RWPE2 (cell line): ENCODE results near the gene USP5.

ENCODE experiments used
- ATAC-seq: fragments of 200-7000 bp; cut with Tn5 transposase; 3 replicates; pipeline ENCODE4 v1.9.1; 2021; ENCODE audit warnings: low read depth
- DNase-seq: peaks from one replicate; pipeline ENCODE4 v3.0.0-alpha.2; 2020; ENCODE audit warnings: low spot score
- H3K27ac ChIP-seq: fragments of 450-650 bp; 2 replicates; pipeline ENCODE4 v1.5.1; 2017; ENCODE audit warnings: mild to moderate bottlenecking; ENCODE audit not compliant: poor library complexity, severe bottlenecking
- H3K27me3 ChIP-seq: fragments of 250-450 bp; sonication (Bioruptor Pico); 2 replicates; pipeline ENCODE4 v1.5.1; 2021; ENCODE audit warnings: mild to moderate bottlenecking, moderate library complexity; ENCODE audit not compliant: insufficient read depth, poor library complexity, severe bottlenecking
- H3K36me3 ChIP-seq: fragments of 250-450 bp; sonication (Bioruptor Pico); 2 replicates; pipeline ENCODE4 v1.5.1; 2020; ENCODE audit warnings: low read depth, mild to moderate bottlenecking, moderate library complexity
- H3K4me1 ChIP-seq: fragments of 250-450 bp; sonication (Bioruptor Pico); 2 replicates; pipeline ENCODE4 v1.5.1; 2021; ENCODE audit warnings: mild to moderate bottlenecking, moderate library complexity; ENCODE audit not compliant: insufficient read depth, poor library complexity, severe bottlenecking
- H3K4me3 ChIP-seq: fragments of 250-450 bp; sonication (Bioruptor Pico); 2 replicates; pipeline ENCODE4 v1.5.1; 2021; ENCODE audit warnings: mild to moderate bottlenecking, moderate library complexity; ENCODE audit not compliant: severe bottlenecking
- H3K9me3 ChIP-seq: fragments of 250-450 bp; sonication (Bioruptor Pico); 2 replicates; pipeline ENCODE4 v1.5.1; 2021; ENCODE audit warnings: mild to moderate bottlenecking, moderate library complexity; ENCODE audit not compliant: severe bottlenecking
- CTCF ChIP-seq: fragments of 450-650 bp; IDR thresholded peaks from one replicate; pipeline ENCODE4 v1.5.1; 2017; ENCODE audit warnings: mild to moderate bottlenecking, moderate library complexity; ENCODE audit not compliant: poor library complexity, severe bottlenecking

USP5 gene

GRCh38 chr12:6899837-6900519 is 48.0 kb downstream of the USP5 start:
- DNase-seq (no peak), ATAC-seq (no peak)
- TF ChIP-seq CTCF, result no peak
- Histone ChIP-seq H3K4me3 (no peak overlapping the region), H3K27ac (no peak overlapping the region), H3K4me1 (peaks cover 4% of the 10 kb centered on the region), H3K9me3 (no peaks in the 10 kb centered on the region), H3K36me3 (no peaks in the 10 kb centered on the region), H3K27me3 (no peaks in the 10 kb centered on the region)

- no peak overlapping the region for H3K4me3 ChIP-seq
- H3K36me3 ChIP-seq, result no peaks in the 10 kb centered on the region
- peaks cover 4% of the 10 kb centered on the region for H3K4me1 ChIP-seq
- TF ChIP-seq CTCF, result no peak
- no peak for DNase-seq
- no peak for ATAC-seq
- no peak overlapping the region for H3K27ac ChIP-seq
- H3K27me3 ChIP-seq, result no peaks in the 10 kb centered on the region
- H3K9me3 ChIP-seq, result no peaks in the 10 kb centered on the region
Measured at GRCh38 chr12:6902448-6902847, 50.5 kb downstream of the USP5 start.

GRCh38 chr12:6903722-6904121 is 51.8 kb downstream of the USP5 start:
- Histone ChIP-seq H3K27ac (peak overlapping the region; percentile 25), H3K9me3 (no peaks in the 10 kb centered on the region), H3K27me3 (no peaks in the 10 kb centered on the region), H3K4me1 (peaks cover 4% of the 10 kb centered on the region), H3K36me3 (no peaks in the 10 kb centered on the region), H3K4me3 (no peak overlapping the region)
- DNase-seq (no peak), ATAC-seq (no peak)
- TF ChIP-seq CTCF, result no peak

GRCh38 chr12:6904280-6905276 is 52.6 kb downstream of the USP5 start, which contains the start of gene LRRC23:
LRRC23 (plus strand) TSS chr12:6904822; CDS start chr12:6905634, 812 bp downstream.
- H3K36me3 ChIP-seq, result no peaks in the 10 kb centered on the region
- H3K4me3 ChIP-seq, result peak within 1 kb of the TSS; percentile 46
- no peak for TF ChIP-seq CTCF
- H3K27ac ChIP-seq, result peak within 1 kb of the TSS; percentile 25
- DNase-seq (peak; percentile 95), ATAC-seq (peak; percentile 96)
- no peaks in the 10 kb centered on the region for H3K27me3 ChIP-seq
- no peaks in the 10 kb centered on the region for H3K9me3 ChIP-seq
- peaks cover 4% of the 10 kb centered on the region for H3K4me1 ChIP-seq
